ENCODE data around the gene AGO3. TPM values are rescaled to one million over a fixed set of nuclear protein-coding genes. Genes with fewer than 3 reads are reported as not detected.

AGO3 gene
- total and polyA plus RNA-seq, 2 experiments from 2014 or later = 19.2 to 27.3 TPM

GRCh38 chr1:36107394-36107793, 176.5 kb downstream of the AGO3 start:
- Histone ChIP-seq H3K9me2 (ENCODE audit: insufficient read depth) (no peaks in the 10 kb centered on the region), H3K36me3 (ENCODE audit: insufficient read depth) (no peaks in the 10 kb centered on the region), H3F3A (replicated peaks; ENCODE audit: low read depth) (no peaks in the 10 kb centered on the region), H3K27me3 (ENCODE audit: insufficient read depth) (no peaks in the 10 kb centered on the region), H2AFZ (no peak overlapping the region), H4K20me1 (replicated peaks; ENCODE audit: insufficient read depth) (no peaks in the 10 kb centered on the region), H3K79me2 (replicated peaks; ENCODE audit: insufficient read depth) (no peaks in the 10 kb centered on the region), H3K4me3 (no peak overlapping the region), H3K4me2 (no peak overlapping the region), H3K27ac (ENCODE audit: low read depth) (no peak overlapping the region), H3K4me1 (ENCODE audit: insufficient read depth) (no peaks in the 10 kb centered on the region)
- Mint-ChIP-seq H3K27me3 (ENCODE audit: insufficient read depth, low read depth, poor library complexity) (peaks cover 7% of the 10 kb centered on the region), H3K27ac (no peak overlapping the region), H3K9me3 (no peaks in the 10 kb centered on the region), H3K4me3 (no peak overlapping the region), H3K36me3 (ENCODE audit: low read depth) (no peaks in the 10 kb centered on the region), H3K4me1 (no peaks in the 10 kb centered on the region; the same call in 2 of the 3 replicates)
- TF ChIP-seq ZNF114 (CRISPR knock-in tag; IDR thresholded peaks at IDR 0.05) = no peak
- no peak for TF ChIP-seq JUNB (IDR thresholded peaks at IDR 0.05; ENCODE audit: unreplicated experiment)
- TF ChIP-seq, protein P1, sequence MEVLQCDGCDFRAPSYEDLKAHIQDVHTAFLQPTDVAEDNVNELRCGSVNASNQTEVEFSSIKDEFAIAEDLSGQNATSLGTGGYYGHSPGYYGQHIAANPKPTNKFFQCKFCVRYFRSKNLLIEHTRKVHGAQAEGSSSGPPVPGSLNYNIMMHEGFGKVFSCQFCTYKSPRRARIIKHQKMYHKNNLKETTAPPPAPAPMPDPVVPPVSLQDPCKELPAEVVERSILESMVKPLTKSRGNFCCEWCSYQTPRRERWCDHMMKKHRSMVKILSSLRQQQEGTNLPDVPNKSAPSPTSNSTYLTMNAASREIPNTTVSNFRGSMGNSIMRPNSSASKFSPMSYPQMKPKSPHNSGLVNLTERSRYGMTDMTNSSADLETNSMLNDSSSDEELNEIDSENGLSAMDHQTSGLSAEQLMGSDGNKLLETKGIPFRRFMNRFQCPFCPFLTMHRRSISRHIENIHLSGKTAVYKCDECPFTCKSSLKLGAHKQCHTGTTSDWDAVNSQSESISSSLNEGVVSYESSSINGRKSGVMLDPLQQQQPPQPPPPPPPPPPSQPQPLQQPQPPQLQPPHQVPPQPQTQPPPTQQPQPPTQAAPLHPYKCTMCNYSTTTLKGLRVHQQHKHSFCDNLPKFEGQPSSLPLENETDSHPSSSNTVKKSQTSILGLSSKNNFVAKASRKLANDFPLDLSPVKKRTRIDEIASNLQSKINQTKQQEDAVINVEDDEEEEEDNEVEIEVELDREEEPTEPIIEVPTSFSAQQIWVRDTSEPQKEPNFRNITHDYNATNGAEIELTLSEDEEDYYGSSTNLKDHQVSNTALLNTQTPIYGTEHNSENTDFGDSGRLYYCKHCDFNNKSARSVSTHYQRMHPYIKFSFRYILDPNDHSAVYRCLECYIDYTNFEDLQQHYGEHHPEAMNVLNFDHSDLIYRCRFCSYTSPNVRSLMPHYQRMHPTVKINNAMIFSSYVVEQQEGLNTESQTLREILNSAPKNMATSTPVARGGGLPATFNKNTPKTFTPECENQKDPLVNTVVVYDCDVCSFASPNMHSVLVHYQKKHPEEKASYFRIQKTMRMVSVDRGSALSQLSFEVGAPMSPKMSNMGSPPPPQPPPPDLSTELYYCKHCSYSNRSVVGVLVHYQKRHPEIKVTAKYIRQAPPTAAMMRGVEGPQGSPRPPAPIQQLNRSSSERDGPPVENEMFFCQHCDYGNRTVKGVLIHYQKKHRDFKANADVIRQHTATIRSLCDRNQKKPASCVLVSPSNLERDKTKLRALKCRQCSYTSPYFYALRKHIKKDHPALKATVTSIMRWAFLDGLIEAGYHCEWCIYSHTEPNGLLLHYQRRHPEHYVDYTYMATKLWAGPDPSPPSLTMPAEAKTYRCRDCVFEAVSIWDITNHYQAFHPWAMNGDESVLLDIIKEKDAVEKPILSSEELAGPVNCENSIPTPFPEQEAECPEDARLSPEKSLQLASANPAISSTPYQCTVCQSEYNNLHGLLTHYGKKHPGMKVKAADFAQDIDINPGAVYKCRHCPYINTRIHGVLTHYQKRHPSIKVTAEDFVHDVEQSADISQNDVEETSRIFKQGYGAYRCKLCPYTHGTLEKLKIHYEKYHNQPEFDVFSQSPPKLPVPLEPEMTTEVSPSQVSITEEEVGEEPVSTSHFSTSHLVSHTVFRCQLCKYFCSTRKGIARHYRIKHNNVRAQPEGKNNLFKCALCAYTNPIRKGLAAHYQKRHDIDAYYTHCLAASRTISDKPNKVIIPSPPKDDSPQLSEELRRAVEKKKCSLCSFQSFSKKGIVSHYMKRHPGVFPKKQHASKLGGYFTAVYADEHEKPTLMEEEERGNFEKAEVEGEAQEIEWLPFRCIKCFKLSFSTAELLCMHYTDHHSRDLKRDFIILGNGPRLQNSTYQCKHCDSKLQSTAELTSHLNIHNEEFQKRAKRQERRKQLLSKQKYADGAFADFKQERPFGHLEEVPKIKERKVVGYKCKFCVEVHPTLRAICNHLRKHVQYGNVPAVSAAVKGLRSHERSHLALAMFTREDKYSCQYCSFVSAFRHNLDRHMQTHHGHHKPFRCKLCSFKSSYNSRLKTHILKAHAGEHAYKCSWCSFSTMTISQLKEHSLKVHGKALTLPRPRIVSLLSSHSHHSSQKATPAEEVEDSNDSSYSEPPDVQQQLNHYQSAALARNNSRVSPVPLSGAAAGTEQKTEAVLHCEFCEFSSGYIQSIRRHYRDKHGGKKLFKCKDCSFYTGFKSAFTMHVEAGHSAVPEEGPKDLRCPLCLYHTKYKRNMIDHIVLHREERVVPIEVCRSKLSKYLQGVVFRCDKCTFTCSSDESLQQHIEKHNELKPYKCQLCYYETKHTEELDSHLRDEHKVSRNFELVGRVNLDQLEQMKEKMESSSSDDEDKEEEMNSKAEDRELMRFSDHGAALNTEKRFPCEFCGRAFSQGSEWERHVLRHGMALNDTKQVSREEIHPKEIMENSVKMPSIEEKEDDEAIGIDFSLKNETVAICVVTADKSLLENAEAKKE (CRISPR knock-in tag; IDR thresholded peaks at IDR 0.05) = no peak
- no peak for TF ChIP-seq ZNF331 (CRISPR knock-in tag; IDR thresholded peaks at IDR 0.05; ENCODE audit: low read depth)
- no peak for TF ChIP-seq ETS1 (IDR thresholded peaks at IDR 0.05)
- TF ChIP-seq STAT1 (IDR thresholded peaks at IDR 0.05; ENCODE audit: unreplicated experiment) = no peak
- TF ChIP-seq EZH2 (IDR thresholded peaks at IDR 0.05; ENCODE audit: low read depth, unreplicated experiment) = no peak
- no peak for TF ChIP-seq CREB1 (CRISPR knock-in tag; IDR thresholded peaks at IDR 0.05; ENCODE audit: low read depth)
- ATAC-seq = no peak
- no peak for DNase-seq (ENCODE audit: low spot score)
